ENCODE data around the gene H3-3A. TPM values are rescaled to one million over a fixed set of nuclear protein-coding genes. Genes with fewer than 3 reads are reported as not detected.
A peak's percentile ranks its signal among the peaks of the same experiment; 100 is the strongest.

The H3-3A gene
- total and polyA plus RNA-seq, 8 donors: 444 to 1,270 (median 1,187) TPM

DNA sequence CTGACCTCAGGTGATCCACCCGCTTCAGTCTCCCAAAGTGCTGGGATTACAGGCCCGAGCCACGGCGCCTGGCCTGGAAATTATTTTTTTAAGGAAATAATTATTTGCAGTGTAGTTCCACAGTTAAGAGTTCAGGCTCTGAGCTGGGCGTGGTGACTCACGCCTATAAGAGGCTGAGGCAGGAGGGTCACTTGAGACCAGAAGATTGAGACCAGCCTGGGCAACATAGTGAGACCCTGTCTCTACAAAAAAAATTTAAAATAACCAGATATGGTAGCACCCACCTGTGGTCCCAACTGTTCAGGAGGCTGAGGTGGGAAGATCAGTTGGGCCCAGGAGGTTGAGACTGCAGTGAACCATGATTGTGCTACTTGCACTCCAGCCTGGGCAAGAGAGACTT lies 13.9 kb downstream of the H3-3A start:
- H3K27me3 ChIP-seq: no peaks in the 10 kb centered on the region
- DNase-seq: peak in 1 of 4 donors; percentile 41
- H3K9me3 ChIP-seq: no peaks in the 10 kb centered on the region
- H3K4me1 ChIP-seq: no peaks in the 10 kb centered on the region
- ATAC-seq: peak; percentile 54
- peaks cover 0 to 39% of the 10 kb centered on the region in 2 donors for H3K36me3 ChIP-seq
- H3K4me3 ChIP-seq: no peak overlapping the region
- intact Hi-C loops (cut with DNase I): no loop called here
- TF ChIP-seq, protein P1, sequence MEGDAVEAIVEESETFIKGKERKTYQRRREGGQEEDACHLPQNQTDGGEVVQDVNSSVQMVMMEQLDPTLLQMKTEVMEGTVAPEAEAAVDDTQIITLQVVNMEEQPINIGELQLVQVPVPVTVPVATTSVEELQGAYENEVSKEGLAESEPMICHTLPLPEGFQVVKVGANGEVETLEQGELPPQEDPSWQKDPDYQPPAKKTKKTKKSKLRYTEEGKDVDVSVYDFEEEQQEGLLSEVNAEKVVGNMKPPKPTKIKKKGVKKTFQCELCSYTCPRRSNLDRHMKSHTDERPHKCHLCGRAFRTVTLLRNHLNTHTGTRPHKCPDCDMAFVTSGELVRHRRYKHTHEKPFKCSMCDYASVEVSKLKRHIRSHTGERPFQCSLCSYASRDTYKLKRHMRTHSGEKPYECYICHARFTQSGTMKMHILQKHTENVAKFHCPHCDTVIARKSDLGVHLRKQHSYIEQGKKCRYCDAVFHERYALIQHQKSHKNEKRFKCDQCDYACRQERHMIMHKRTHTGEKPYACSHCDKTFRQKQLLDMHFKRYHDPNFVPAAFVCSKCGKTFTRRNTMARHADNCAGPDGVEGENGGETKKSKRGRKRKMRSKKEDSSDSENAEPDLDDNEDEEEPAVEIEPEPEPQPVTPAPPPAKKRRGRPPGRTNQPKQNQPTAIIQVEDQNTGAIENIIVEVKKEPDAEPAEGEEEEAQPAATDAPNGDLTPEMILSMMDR (IDR thresholded peaks at IDR 0.05): no peak
- H3K27ac ChIP-seq: no peak overlapping the region

- no peaks in the 10 kb centered on the region for H3K27me3 ChIP-seq
- no peaks in the 10 kb centered on the region for H3K9me3 ChIP-seq
- H3K36me3 ChIP-seq: peaks cover 0 to 23% of the 10 kb centered on the region in 2 donors
- ATAC-seq (no peak), DNase-seq (no peak)
- peaks cover 4 to 8% of the 10 kb centered on the region in 2 donors for H3K4me1 ChIP-seq
- TF ChIP-seq, protein P1 (IDR thresholded peaks at IDR 0.05): no peak
- intact Hi-C loops (cut with DNase I): no loop called here
- no peak overlapping the region for H3K4me3 ChIP-seq
- no peak overlapping the region for H3K27ac ChIP-seq
Observed at GRCh38 chr1:226078374-226078773, 15.9 kb downstream of the H3-3A start.

DNA sequence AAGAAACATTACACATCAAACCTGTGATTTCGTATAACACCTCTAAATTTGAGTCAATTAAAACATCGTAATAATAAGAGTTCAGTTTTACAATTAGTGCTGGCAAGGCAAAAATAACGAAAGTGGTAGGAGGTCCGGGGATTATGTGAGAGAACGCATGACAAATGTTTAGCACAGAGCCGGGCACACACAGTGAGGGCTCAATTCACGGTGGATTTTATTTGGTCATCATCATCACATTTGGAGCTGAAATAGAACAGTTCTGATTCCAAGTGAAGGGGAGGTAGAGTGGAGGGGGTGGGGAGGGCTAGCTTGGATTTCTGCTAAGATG lies 20.0 kb downstream of the H3-3A start:
- no peaks in the 10 kb centered on the region for H3K36me3 ChIP-seq
- DNase-seq (no peak), ATAC-seq (no peak)
- peak overlapping the region; percentile 71 to 79 for H3K4me3 ChIP-seq
- H3K9me3 ChIP-seq: no peaks in the 10 kb centered on the region
- peaks cover 0 to 6% of the 10 kb centered on the region in 2 donors for H3K27me3 ChIP-seq
- intact Hi-C loops (cut with DNase I): no loop called here
- peaks cover 4 to 15% of the 10 kb centered on the region in 2 donors for H3K4me1 ChIP-seq
- peak overlapping the region; percentile 62 to 72 for H3K27ac ChIP-seq
- TF ChIP-seq, protein P1 (IDR thresholded peaks at IDR 0.05): no peak

DNA sequence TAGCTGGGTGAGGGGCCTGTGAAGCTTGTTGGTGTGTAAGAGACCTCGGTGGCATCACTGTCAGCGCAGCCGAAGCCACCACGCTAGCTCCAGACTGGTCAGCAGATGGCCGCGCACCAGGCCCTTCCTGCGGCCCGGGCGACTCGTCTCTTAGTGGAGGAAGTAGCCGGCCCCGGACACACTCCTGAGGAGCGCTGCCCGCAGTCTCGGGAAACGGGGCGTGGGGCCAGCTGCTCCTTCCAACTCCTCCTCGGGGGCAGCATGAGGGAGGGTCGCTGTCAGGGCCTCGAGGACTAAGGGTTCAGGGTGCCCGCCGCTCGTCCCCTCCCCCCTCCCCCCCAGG lies 20.4 kb downstream of the H3-3A start:
- H3K4me1 ChIP-seq: peaks cover 4 to 15% of the 10 kb centered on the region in 2 donors
- TF ChIP-seq, protein P1 (IDR thresholded peaks at IDR 0.05): no peak
- H3K9me3 ChIP-seq: no peaks in the 10 kb centered on the region
- H3K27me3 ChIP-seq: peaks cover 0 to 6% of the 10 kb centered on the region in 2 donors
- intact Hi-C loops (cut with DNase I): no loop called here
- peak overlapping the region; percentile 71 to 79 for H3K4me3 ChIP-seq
- peak; percentile 82 for ATAC-seq
- H3K36me3 ChIP-seq: no peaks in the 10 kb centered on the region
- DNase-seq: peak; percentile 38 to 94 (median 54)
- H3K27ac ChIP-seq: peak overlapping the region; percentile 62 to 72

GRCh38 chr1:226083302-226084101 lies 21.0 kb downstream of the H3-3A start:
- H3K4me3 ChIP-seq: peak overlapping the region; percentile 71 to 79
- intact Hi-C loops (cut with DNase I): no loop called here
- peaks cover 4 to 15% of the 10 kb centered on the region in 2 donors for H3K4me1 ChIP-seq
- ATAC-seq: peak; percentile 99
- peak overlapping the region; percentile 62 to 72 for H3K27ac ChIP-seq
- peaks cover 0 to 6% of the 10 kb centered on the region in 2 donors for H3K27me3 ChIP-seq
- TF ChIP-seq, protein P1 (IDR thresholded peaks at IDR 0.05): no peak
- peak; percentile 84 to 98 (median 90) for DNase-seq
- no peaks in the 10 kb centered on the region for H3K9me3 ChIP-seq
- H3K36me3 ChIP-seq: no peaks in the 10 kb centered on the region
